Neuronal stem cell (in vitro differentiated cells): ENCODE results near the gene CHST4.
"Not testable (repeated sequence)": the region's sequence is repeated elsewhere in the genome, so short reads cannot be mapped to it uniquely, and the experiment has no call there.

Experiments used
- DNase-seq: peaks from one replicate; pipeline ENCODE4 v3.0.0-alpha.2; 2013; ENCODE audit warnings: low spot score
- H2AFZ ChIP-seq: one replicate; pipeline ENCODE4 v1.6.1; 2013; ENCODE audit warnings: mild to moderate bottlenecking, low read length, inconsistent platforms
- H2AK5ac ChIP-seq: 2 replicates; pipeline ENCODE4 v1.6.1; 2013; ENCODE audit warnings: low read depth, mild to moderate bottlenecking, inconsistent platforms, low read length, moderate library complexity, mixed read lengths
- H2BK120ac ChIP-seq: 2 replicates; pipeline ENCODE4 v1.6.1; 2013; ENCODE audit warnings: low read depth, mild to moderate bottlenecking, inconsistent platforms, low read length, moderate library complexity, mixed read lengths
- H2BK12ac ChIP-seq: one replicate; pipeline ENCODE4 v1.6.1; 2013; ENCODE audit warnings: low read length, inconsistent platforms
- H2BK15ac ChIP-seq: 2 replicates; pipeline ENCODE4 v1.6.1; 2013; ENCODE audit warnings: mild to moderate bottlenecking, low read length, inconsistent platforms, mixed read lengths
- H2BK5ac ChIP-seq: one replicate; pipeline ENCODE4 v1.6.1; 2013; ENCODE audit warnings: inconsistent platforms, mild to moderate bottlenecking, low read length, moderate library complexity
- H3K14ac ChIP-seq: one replicate; pipeline ENCODE4 v1.6.1; 2013; ENCODE audit warnings: low read length, inconsistent platforms
- H3K18ac ChIP-seq: 2 replicates; pipeline ENCODE4 v1.6.1; 2013; ENCODE audit warnings: low read length, inconsistent platforms
- H3K23ac ChIP-seq: 2 replicates; pipeline ENCODE4 v1.6.1; 2013; ENCODE audit warnings: low read depth, mild to moderate bottlenecking, mixed read lengths, low read length, inconsistent platforms; ENCODE audit not compliant: poor library complexity
- H3K27ac ChIP-seq: replicated peaks from 3 replicates; pipeline ENCODE4 v1.5.1; 2013; ENCODE audit warnings: low read length, inconsistent platforms
- H3K27me3 ChIP-seq, 3 experiments: 2 replicates each; pipeline ENCODE4 v1.6.1; 2013; ENCODE audit warnings: low read length in 3 of 3, mild to moderate bottlenecking in 2 of 3, inconsistent platforms in 1 of 3, low read depth in 1 of 3, mixed read lengths in 1 of 3, moderate library complexity in 1 of 3; ENCODE audit not compliant: control insufficient read depth in 3 of 3, insufficient read depth in 3 of 3
- H3K36me3 ChIP-seq, 2 donors: replicated peaks in 1 of 2; 2 replicates each; pipeline ENCODE4 v1.6.1; 2013; ENCODE audit warnings: low read length in 2 of 2; ENCODE audit not compliant: control insufficient read depth in 2 of 2, insufficient read depth in 2 of 2
- H3K4ac ChIP-seq: 2 replicates; pipeline ENCODE4 v1.6.1; 2013; ENCODE audit warnings: inconsistent platforms, mild to moderate bottlenecking, low read length, moderate library complexity
- H3K4me1 ChIP-seq, 2 donors: 1 replicate in 1 of 2; 2 replicates in 1 of 2; pipeline ENCODE4 v1.6.1; 2013; ENCODE audit warnings: low read length in 2 of 2, low read depth in 1 of 2; ENCODE audit not compliant: control insufficient read depth in 2 of 2, insufficient read depth in 1 of 2
- H3K4me2 ChIP-seq: one replicate; pipeline ENCODE4 v1.6.1; 2013; ENCODE audit warnings: mild to moderate bottlenecking, low read length, inconsistent platforms; ENCODE audit not compliant: insufficient read depth, poor library complexity, severe bottlenecking
- H3K4me3 ChIP-seq, 2 donors: 2 replicates each; pipeline ENCODE4 v1.5.1; 2013; ENCODE audit warnings: low read length in 2 of 2, mild to moderate bottlenecking in 2 of 2, inconsistent platforms in 1 of 2, moderate library complexity in 1 of 2
- H3K79me1 ChIP-seq: one replicate; pipeline ENCODE4 v1.6.1; 2013; ENCODE audit warnings: low read depth, mild to moderate bottlenecking, inconsistent platforms, low read length, moderate library complexity
- H3K9ac ChIP-seq: one replicate; pipeline ENCODE4 v1.6.1; 2013; ENCODE audit warnings: mild to moderate bottlenecking, low read depth, low read length, inconsistent platforms; ENCODE audit not compliant: poor library complexity
- H3K9me3 ChIP-seq, 2 donors: replicated peaks in 1 of 2; 2 replicates each; pipeline versions ENCODE3 to v1.6.1; 2013; ENCODE audit warnings: low read length in 2 of 2, mild to moderate bottlenecking in 2 of 2, inconsistent platforms in 1 of 2, low read depth in 1 of 2, mixed read lengths in 1 of 2, moderate library complexity in 1 of 2; ENCODE audit not compliant: control insufficient read depth in 2 of 2, insufficient read depth in 1 of 2
- H4K8ac ChIP-seq: one replicate; pipeline ENCODE4 v1.6.1; 2013; ENCODE audit warnings: low read depth, mild to moderate bottlenecking, inconsistent platforms, low read length, moderate library complexity
- H4K91ac ChIP-seq: one replicate; pipeline ENCODE4 v1.6.1; 2013; ENCODE audit warnings: low read length, low read depth, mild to moderate bottlenecking, inconsistent platforms; ENCODE audit not compliant: poor library complexity
- WGBS, 2 donors: extraction: QIAGEN DNeasy Blood & Tissue Kit; methylation state at CpG; one replicate each; pipeline ENCODE4 v1.1.7; 2013; ENCODE audit warnings: missing lambda C conversion rate in 2 of 2, mixed read lengths in 1 of 2; ENCODE audit not compliant: insufficient read length in 2 of 2, insufficient replicate concordance in 1 of 2; ENCODE audit errors: extremely low coverage in 2 of 2; 5-methylcytosine and 5-hydroxymethylcytosine counted together

The CHST4 gene

GRCh38 chr16:71573387-71574094 is 47.3 kb downstream of the CHST4 start:
- no peaks in the 10 kb centered on the region for H3K4me1 ChIP-seq
- H2BK12ac ChIP-seq, result no peak overlapping the region
- no peak overlapping the region for H4K8ac ChIP-seq
- H2BK15ac ChIP-seq, result no peak overlapping the region
- WGBS, 2 donors, result no CpG with 5 or more reads among the region's 5 CpGs
- H3K9ac ChIP-seq, result no peak overlapping the region
- peaks cover 0 to 52% (median 0%) of the 10 kb centered on the region in 3 experiments for H3K27me3 ChIP-seq
- no peak overlapping the region for H2BK5ac ChIP-seq
- H2AK5ac ChIP-seq, result no peak overlapping the region
- no peak for DNase-seq
- no peak overlapping the region for H3K18ac ChIP-seq
- no peaks in the 10 kb centered on the region for H3K9me3 ChIP-seq
- H4K91ac ChIP-seq, result no peak overlapping the region
- H3K79me1 ChIP-seq, result no peaks in the 10 kb centered on the region
- no peak overlapping the region for H3K23ac ChIP-seq
- H3K27ac ChIP-seq, result no peak overlapping the region
- H3K14ac ChIP-seq, result no peak overlapping the region
- H2AFZ ChIP-seq, result no peak overlapping the region
- no peak overlapping the region for H3K4ac ChIP-seq
- H3K36me3 ChIP-seq, result no peaks in the 10 kb centered on the region
- H3K4me3 ChIP-seq, result no peak overlapping the region
- no peak overlapping the region for H2BK120ac ChIP-seq
- H3K4me2 ChIP-seq, result no peak overlapping the region

- H2BK120ac ChIP-seq, result no peak overlapping the region
- H4K91ac ChIP-seq, result no peak overlapping the region
- no peak overlapping the region for H3K4ac ChIP-seq
- no peak overlapping the region for H3K23ac ChIP-seq
- H3K4me3 ChIP-seq, result no peak overlapping the region
- no peak overlapping the region for H4K8ac ChIP-seq
- H3K4me1 ChIP-seq, result no peaks in the 10 kb centered on the region
- no peaks in the 10 kb centered on the region for H3K36me3 ChIP-seq
- no peak overlapping the region for H2BK12ac ChIP-seq
- H3K18ac ChIP-seq, result no peak overlapping the region
- peaks cover 0 to 50% (median 0%) of the 10 kb centered on the region in 3 experiments for H3K27me3 ChIP-seq
- no peak overlapping the region for H2BK5ac ChIP-seq
- no peak overlapping the region for H2BK15ac ChIP-seq
- H3K9me3 ChIP-seq, result no peaks in the 10 kb centered on the region
- no peak overlapping the region for H3K4me2 ChIP-seq
- H2AFZ ChIP-seq, result no peak overlapping the region
- H3K14ac ChIP-seq, result no peak overlapping the region
- H2AK5ac ChIP-seq, result no peak overlapping the region
- no peak overlapping the region for H3K27ac ChIP-seq
- H3K79me1 ChIP-seq, result no peaks in the 10 kb centered on the region
- H3K9ac ChIP-seq, result no peak overlapping the region
- no peak for DNase-seq
Measured at GRCh38 chr16:71574702-71575101, 48.5 kb downstream of the CHST4 start.

DNA sequence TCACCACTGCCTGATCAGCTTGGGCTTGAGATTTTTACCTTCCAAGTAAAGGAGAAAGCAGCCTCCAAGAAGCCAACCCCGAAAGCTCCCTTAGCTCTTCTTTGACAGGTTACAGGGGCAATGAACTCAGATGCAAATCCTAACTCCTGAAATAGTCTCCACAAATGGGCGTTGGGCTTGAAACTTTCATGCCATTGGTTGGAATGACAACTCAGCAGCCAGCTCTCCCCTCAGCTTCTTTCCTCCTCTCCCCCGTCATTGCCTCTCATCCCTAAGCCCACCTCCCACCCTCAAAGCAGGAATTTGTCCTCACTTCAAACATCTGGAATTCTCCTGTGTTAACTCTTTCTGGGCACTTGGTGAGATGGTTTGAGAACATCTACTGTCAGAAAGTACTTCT is 50.7 kb downstream of the CHST4 start, which contains the start of gene TAT:
Gene TAT (minus strand): TSS at position 122 of the 400 bp plus-strand sequence. CDS start 677 bp downstream, outside the sequence.
- Histone ChIP-seq H2BK120ac (no peak within 1 kb of the TSS), H2BK15ac (no peak within 1 kb of the TSS), H3K27ac (no peak within 1 kb of the TSS), H3K9ac (peak within 1 kb of the TSS; percentile 24), H3K23ac (no peak within 1 kb of the TSS), H3K79me1 (no peaks in the 10 kb centered on the region), H3K4me1 (no peaks in the 10 kb centered on the region), H3K9me3 (no peaks in the 10 kb centered on the region), H2AK5ac (no peak within 1 kb of the TSS), H4K91ac (no peak within 1 kb of the TSS), H3K14ac (no peak within 1 kb of the TSS), H3K4ac (no peak within 1 kb of the TSS), H2BK12ac (no peak within 1 kb of the TSS), H3K4me3 (peak within 1 kb of the TSS in 1 of 2 donors; percentile 43), H3K27me3 (peaks cover 0 to 38% (median 0%) of the 10 kb centered on the region in 3 experiments), H3K4me2 (no peak within 1 kb of the TSS), H2BK5ac (no peak within 1 kb of the TSS), H4K8ac (no peak within 1 kb of the TSS), H3K18ac (no peak within 1 kb of the TSS), H2AFZ (no peak within 1 kb of the TSS), H3K36me3 (no peaks in the 10 kb centered on the region)
- DNase-seq, result no peak
- WGBS, 2 donors, result no CpG with 5 or more reads among the region's 3 CpGs

DNA sequence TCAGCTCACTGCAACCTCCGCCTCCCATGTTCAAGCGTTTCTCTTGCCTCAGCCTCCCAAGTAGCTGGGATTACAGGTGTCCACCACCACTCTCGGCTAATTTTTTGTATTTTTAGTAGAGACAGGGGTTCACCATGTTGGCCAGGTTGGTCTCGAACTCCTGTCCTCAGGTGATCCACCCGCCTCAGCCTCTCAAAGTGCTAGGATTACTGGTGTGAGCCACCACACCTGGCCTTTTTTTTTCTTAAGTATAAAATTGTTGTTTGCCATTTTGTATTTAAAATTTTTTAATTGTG is 56.3 kb downstream of the CHST4 start:
- not testable (repeated sequence) for H4K91ac ChIP-seq, H3K9me3 ChIP-seq, H2AK5ac ChIP-seq, H2BK5ac ChIP-seq, H3K4ac ChIP-seq, H2BK12ac ChIP-seq, H3K4me3 ChIP-seq, H3K36me3 ChIP-seq, H3K18ac ChIP-seq, H3K9ac ChIP-seq, H2BK15ac ChIP-seq, DNase-seq, H3K4me2 ChIP-seq, H2BK120ac ChIP-seq, H3K4me1 ChIP-seq, H3K27ac ChIP-seq, H3K23ac ChIP-seq, H3K14ac ChIP-seq, H2AFZ ChIP-seq, H3K79me1 ChIP-seq, H4K8ac ChIP-seq
- peaks cover 0 to 19% (median 0%) of the 10 kb centered on the region in 3 experiments for H3K27me3 ChIP-seq
- WGBS, 2 donors, result no CpG with 5 or more reads among the region's 5 CpGs
